GM12801 (cell line): Measurements from ENCODE around the gene METTL1.

Experiments used
- CTCF ChIP-seq: IDR thresholded peaks from one replicate; pipeline ENCODE4 v1.5.1; 2011; ENCODE audit warnings: control low read depth; ENCODE audit not compliant: insufficient read length; ENCODE audit errors: extremely low read depth

Gene METTL1

GRCh38 chr12:57735952-57736740, 35.8 kb downstream of the METTL1 start:
- TF ChIP-seq CTCF, result no peak

- no peak for TF ChIP-seq CTCF
Measured at GRCh38 chr12:57735198-57735855, 36.6 kb downstream of the METTL1 start.

- TF ChIP-seq CTCF, result no peak
Measured at GRCh38 chr12:57734591-57734990, 37.3 kb downstream of the METTL1 start.

GRCh38 chr12:57733928-57734327, 38.0 kb downstream of the METTL1 start:
- TF ChIP-seq CTCF, result no peak

GRCh38 chr12:57732726-57733593, 38.9 kb downstream of the METTL1 start:
- no peak for TF ChIP-seq CTCF

- TF ChIP-seq CTCF, result no peak
Measured at GRCh38 chr12:57732270-57732669, 39.6 kb downstream of the METTL1 start.
